Left colon (tissue), 2 donors: ENCODE data around the gene DFFA. TPM values are rescaled to one million over a fixed set of nuclear protein-coding genes. Genes with fewer than 3 reads are reported as not detected.

Source experiments
- ATAC-seq: fragments of 200-7000 bp; cut with Tn5 transposase; one replicate; pipeline ENCODE4 v1.9.1; 2020; ENCODE audit warnings: mild to moderate bottlenecking, moderate library complexity
- DNase-seq, 2 donors: peaks; one replicate each; pipeline ENCODE4 v3.0.0-alpha.2; 2020
- intact Hi-C, 2 donors: fragments of 100-400 bp; cut with DNase I in 1 of 2; cut with micrococcal nuclease in 1 of 2; formaldehyde crosslinking; loops; one replicate each; pipeline versions ENCODE4 v1.11.2 to v1.14.0; 2022; cut with DNase I, micrococcal nuclease
- long read RNA-seq: library from polyadenylated mRNA; unstranded; transcript quantifications from one replicate; pipeline ENCODE4 v2.0.0, GENCODE V29; 2021
- total RNA-seq, 2 donors: library from RNA; stranded (reverse); fragmentation: NEBNext Ultra II Directional; extraction: Animal tissue kit (Norgen Biotek cat#: 25700); gene quantifications; one replicate each; pipeline ENCODE4 v1.2.1, GENCODE V29; 2021
- donor health status: DM: no; HTN: no; CAD: no.
- donor health status: DM: yes; HTN: yes; CAD: no.

DFFA gene, protein sequence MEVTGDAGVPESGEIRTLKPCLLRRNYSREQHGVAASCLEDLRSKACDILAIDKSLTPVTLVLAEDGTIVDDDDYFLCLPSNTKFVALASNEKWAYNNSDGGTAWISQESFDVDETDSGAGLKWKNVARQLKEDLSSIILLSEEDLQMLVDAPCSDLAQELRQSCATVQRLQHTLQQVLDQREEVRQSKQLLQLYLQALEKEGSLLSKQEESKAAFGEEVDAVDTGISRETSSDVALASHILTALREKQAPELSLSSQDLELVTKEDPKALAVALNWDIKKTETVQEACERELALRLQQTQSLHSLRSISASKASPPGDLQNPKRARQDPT
- 10 to 100 TPM; 22.6 to 26.8 TPM for total RNA-seq
- long read RNA-seq, full-length matches to known transcripts, result 42 of 48 reads
- long read RNA-seq, partial matches to known transcripts, result 2 of 48 reads
- long read RNA-seq, other reads (novel, unspliced or antisense), result 4 of 48 reads

- ATAC-seq (peak; percentile 83), DNase-seq (peak; percentile 95 to 96)
- intact Hi-C loops, result no loop called here
Observed at GRCh38 chr1:10472220-10473144, at the start of gene DFFA. Gene DFFA, minus strand, starts transcription at chr1:10472529. Its CDS starts 71 bp downstream, at chr1:10472458.

DNA sequence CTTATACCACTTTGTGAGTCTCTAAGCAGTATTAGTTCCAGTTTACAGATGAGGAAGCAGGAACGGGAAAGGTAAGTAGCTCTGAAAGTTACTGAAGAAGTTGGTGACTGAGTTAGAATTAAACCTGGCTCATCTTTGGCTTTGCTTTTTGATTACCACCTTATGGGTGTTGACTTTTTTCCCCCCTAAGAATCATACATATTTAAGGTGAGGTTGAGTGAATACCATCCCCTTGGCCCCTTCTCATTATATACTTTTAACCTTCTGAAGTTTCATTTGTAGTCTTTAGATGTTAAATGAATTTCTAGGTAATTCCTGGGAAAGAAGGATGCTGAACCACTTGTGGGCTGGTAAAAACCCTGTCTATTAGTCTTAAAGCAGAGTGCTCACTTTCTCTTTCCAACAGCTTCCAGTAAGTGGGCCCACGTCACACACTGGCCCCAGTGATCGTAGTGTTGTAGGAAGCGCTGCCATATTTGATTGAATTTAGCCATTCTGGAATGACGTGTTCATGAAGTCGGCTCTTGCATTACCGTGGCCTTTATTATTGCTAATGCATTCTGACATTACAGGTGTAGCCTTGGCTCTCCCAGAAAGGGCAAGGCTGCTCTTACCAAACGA lies 49.3 kb upstream of the DFFA start:
- DNase-seq (no peak), ATAC-seq (no peak)
- intact Hi-C loops, result loop anchor here in 1 of 2 donors (10.0 kb wide), 1 partner anchor 113 kb away; no protein-coding TSS in a partner anchor

DNA sequence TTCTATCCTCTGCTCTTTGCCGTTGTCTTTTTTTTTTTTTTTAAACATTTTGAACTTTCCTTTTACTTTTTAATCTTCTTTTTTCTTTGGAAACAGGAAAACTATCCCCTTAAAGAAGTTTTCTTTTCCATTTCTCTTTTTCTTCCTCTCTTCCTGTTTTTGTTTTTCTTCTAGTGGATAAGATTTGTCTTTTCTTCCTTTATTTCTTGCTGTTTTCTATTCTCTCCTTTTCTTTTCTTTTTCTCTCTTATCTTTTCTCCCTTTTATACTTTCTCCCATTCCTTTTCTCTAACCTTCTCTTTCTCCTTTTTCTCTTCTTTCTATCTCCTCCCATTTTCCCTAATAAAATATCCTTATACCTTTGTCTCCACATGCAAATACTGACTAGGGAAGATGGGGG lies 48.6 kb upstream of the DFFA start:
- intact Hi-C loops, result loop anchor here in 1 of 2 donors (10.0 kb wide), 1 partner anchor 114 kb away; no protein-coding TSS in a partner anchor

GRCh38 chr1:10520497-10520896 lies 48.2 kb upstream of the DFFA start:
- intact Hi-C loops, result loop anchor here in 1 of 2 donors (10.0 kb wide), 1 partner anchor 114 kb away; no protein-coding TSS in a partner anchor
- no peak for ATAC-seq
- DNase-seq, result no peak

More for the DNA sequence above, 48.6 kb upstream of the DFFA start:
- DNase-seq, result no peak
- ATAC-seq, result no peak

DNA sequence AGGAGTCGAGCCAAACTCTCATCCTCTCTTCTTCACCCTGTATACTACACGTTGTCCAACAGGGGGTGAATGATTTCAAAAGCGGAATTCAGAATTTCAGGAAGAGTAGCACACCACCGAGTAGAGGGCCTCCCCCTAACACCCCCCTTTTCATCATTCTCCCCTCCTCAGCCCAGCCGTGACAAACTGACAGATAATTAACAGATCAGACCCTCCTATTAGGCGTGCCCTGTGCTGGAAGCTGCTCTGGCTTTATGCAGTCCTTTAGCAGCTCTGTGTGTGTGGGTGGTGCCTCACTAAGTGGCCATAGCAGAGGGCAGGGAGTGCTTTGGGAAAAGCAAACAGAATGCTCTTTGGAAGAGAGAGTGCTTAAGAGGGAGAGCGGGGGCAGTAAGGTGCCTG lies 46.7 kb upstream of the DFFA start:
- ATAC-seq, result peak; percentile 84
- intact Hi-C loops, result no loop called here
- DNase-seq, result no peak

DNA sequence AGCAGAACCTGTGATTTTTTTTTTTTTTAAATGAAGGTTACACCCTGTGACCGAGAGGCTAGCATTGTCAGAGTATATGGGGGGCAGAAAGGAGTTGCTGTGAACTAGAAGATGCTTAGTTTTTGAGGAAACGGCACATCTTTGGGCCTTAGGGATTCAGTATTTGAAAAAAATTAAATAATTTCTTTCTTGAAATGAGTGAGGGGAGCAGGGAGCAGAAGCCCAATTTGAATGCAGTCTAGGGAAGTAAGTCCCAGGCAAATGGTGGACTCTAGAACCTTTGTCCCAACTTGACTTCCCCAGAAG lies 45.3 kb upstream of the DFFA start:
- intact Hi-C loops, result no loop called here
- ATAC-seq (no peak), DNase-seq (no peak)

DNA sequence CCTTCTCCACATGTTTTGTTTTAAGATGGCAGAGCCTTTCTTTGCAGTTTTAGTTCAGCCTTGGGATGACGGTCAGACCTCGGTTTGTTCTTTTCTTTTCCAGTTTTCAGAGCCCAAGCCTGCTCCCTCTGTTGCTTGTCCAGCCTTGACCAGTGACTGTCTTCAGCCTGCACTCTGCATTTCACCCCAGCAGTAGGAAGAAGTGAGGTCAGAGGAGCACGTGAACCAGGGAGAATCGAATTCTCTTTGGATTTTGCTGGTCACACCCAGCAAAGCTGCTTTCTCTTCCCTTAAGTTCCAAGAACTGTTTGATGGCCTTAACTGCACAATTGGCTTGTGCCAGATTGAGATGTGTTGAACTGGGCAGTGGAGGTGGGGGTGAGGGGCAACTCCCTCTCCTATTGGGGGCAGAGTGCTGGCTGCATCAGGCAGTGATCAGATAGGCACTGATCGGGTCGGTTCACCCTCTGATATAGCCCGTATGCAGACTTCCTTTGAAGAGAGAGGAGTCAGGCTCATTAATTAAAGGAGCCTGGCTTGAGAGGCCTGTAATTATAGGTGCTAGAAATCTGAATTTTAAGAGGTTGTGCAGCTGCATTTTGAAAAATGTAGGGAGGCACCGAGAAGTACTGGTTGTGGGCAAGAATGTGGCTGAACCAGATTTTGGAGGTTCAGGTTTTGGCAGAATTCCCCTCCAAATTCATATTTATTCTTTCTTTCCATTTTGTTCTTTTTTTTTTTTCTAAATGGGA lies 44.8 kb upstream of the DFFA start:
- no peak for ATAC-seq
- DNase-seq, result no peak
- intact Hi-C loops, result no loop called here

DNA sequence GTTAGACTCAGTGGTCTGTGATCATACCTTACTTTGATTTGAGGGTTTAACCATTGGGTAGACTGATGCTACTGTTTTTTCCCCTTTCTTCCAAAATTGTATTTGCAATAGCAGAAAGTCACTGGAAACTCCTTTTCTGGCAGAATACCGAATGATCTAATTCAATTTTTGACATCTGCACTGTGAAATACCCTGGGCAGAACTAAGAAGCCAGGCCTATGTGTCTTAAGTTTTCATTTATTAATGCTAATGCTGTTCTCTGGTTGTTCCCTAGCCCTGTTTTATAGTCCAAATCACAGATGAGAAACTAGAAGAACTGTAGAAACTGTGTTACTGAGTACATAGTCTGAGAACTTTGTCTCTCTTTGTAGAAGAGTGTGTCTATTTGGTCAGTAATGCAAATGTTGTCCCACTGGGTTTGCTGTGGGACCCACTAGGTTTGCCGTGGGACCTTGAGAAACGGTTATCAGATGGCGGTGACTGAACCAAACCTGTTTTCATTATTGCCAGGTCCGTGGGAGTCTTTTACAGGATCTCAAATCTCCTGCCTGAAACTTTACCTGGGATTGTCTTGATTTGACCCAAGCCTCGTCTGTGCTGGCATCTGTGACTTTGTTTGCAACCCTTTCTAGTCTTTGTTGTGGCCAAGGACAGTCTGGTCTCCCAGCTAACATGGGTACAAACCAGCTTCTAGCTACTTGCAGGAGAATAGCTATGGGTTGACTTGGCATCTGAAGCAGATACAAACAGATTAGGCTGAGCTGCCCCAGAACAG lies 43.8 kb upstream of the DFFA start:
- intact Hi-C loops, result no loop called here
- no peak for DNase-seq
- ATAC-seq, result no peak

DNA sequence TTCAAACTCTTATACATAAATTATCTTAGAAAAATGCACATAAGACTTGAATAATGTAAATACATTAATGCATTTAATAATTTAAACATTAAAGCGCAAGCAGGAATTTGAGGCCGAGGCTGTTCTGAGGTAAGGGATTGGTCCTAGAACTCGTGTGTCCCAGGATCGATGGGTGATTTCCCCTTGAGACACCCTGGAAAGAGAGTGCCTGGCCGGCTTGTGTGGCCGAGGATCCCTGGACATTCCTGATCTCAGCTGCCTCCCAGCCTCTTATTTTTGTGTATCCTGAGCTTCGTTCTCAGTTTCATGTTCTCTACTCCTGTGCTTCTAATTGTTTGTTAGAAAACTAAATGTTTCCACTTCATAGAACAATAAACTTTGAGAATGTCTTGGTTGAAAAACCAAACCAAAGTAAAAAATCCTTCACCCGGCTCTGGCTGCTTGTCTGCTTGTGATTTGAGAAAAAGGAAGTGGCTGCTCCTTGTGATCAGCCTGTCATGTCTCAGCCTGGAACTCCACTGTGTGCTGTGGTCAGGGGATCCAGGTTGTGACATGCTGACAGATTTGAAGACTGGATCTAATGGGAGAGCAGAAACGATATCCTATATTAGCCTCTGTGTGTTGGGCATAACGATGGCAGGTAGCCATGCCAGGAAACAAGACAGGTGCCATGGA lies 43.1 kb upstream of the DFFA start:
- no peak for ATAC-seq

GRCh38 chr1:10514490-10515235 lies 42.3 kb upstream of the DFFA start:
- intact Hi-C loops, result loop anchor here in 1 of 2 donors (5.0 kb wide), 1 partner anchor 358 kb away; no protein-coding TSS in a partner anchor
- no peak for DNase-seq
- ATAC-seq, result no peak

More for the DNA sequence above, 43.1 kb upstream of the DFFA start:
- intact Hi-C loops, result no loop called here
- DNase-seq, result no peak

DNA sequence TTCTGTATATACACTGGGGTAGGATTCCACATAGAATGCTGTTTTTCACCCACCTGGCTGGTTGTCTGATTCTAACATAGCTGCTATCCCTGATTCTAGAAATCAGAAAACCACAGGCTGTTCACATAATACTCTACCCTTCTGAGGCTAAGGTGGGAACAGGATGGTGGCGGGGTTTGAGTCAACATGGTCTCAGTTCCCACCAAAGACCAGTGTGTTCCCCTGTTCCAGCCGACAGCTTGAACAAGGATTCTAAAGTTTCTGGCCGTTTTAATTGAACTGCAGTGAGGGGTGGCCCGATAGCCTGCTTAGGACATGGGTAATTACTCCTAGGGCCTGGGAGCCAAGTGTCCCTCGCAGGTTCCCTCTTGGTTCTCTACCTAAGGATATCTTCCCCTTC lies 40.9 kb upstream of the DFFA start:
- ATAC-seq (no peak), DNase-seq (no peak)
- intact Hi-C loops, result loop anchor here in 1 of 2 donors (5.0 kb wide), 1 partner anchor 359 kb away; no protein-coding TSS in a partner anchor

- intact Hi-C loops, result loop anchor here in 1 of 2 donors (5.0 kb wide), 1 partner anchor 361 kb away; no protein-coding TSS in a partner anchor
- DNase-seq, result no peak
- no peak for ATAC-seq
Observed at GRCh38 chr1:10511494-10511885, 39.2 kb upstream of the DFFA start.

GRCh38 chr1:10510520-10511493 lies 38.5 kb upstream of the DFFA start:
- intact Hi-C loops, result loop anchor here in 1 of 2 donors (5.0 kb wide), 1 partner anchor 361 kb away; no protein-coding TSS in a partner anchor
- DNase-seq, result no peak
- ATAC-seq, result peak; percentile 57

- intact Hi-C loops, result loop anchor here in 1 of 2 donors (5.0 kb wide), 1 partner anchor 362 kb away; no protein-coding TSS in a partner anchor
- ATAC-seq (no peak), DNase-seq (no peak)
Observed at GRCh38 chr1:10509809-10510509, 37.6 kb upstream of the DFFA start.
